NCI-H69 (cell line): Measurements from ENCODE around the gene FOXRED1.
"Not testable (repeated sequence)": the region's sequence is repeated elsewhere in the genome, so short reads cannot be mapped to it uniquely, and the experiment has no call there.

Source experiments
- DNase-seq: peaks from one replicate; lab custom pipeline; 2025; lab: John Stamatoyannopoulos, UW

Gene FOXRED1

GRCh38 chr11:126268708-126269579 is at the start of gene FOXRED1, which contains the start of gene SRPRA:
TSS of gene FOXRED1 (plus strand) at chr11:126269154. CDS start at chr11:126269207, 53 bp downstream.
TSS of gene SRPRA (minus strand) at chr11:126268895. CDS start at chr11:126268804, 91 bp downstream.
- peak; percentile 100 for DNase-seq

GRCh38 chr11:126219547-126219946 is 49.4 kb upstream of the FOXRED1 start:
- DNase-seq, result no peak

GRCh38 chr11:126224647-126225294 is 44.2 kb upstream of the FOXRED1 start:
- DNase-seq, result no peak

GRCh38 chr11:126225295-126225665 is 43.7 kb upstream of the FOXRED1 start:
- DNase-seq, result no peak

GRCh38 chr11:126226334-126227084 is 42.4 kb upstream of the FOXRED1 start:
- DNase-seq, result no peak

- DNase-seq, result no peak
Observed at GRCh38 chr11:126229858-126230540, 39.0 kb upstream of the FOXRED1 start.

GRCh38 chr11:126231725-126232459 is 37.1 kb upstream of the FOXRED1 start:
- peak; percentile 5 for DNase-seq

- DNase-seq, result no peak
Observed at GRCh38 chr11:126232683-126233082, 36.3 kb upstream of the FOXRED1 start.

- DNase-seq, result no peak
Observed at GRCh38 chr11:126233391-126233790, 35.6 kb upstream of the FOXRED1 start.

GRCh38 chr11:126246636-126247035 is 22.3 kb upstream of the FOXRED1 start:
- no peak for DNase-seq

- no peak for DNase-seq
Observed at GRCh38 chr11:126253265-126253664, 15.7 kb upstream of the FOXRED1 start.

- DNase-seq, result no peak
Observed at GRCh38 chr11:126254819-126255218, 14.1 kb upstream of the FOXRED1 start.

GRCh38 chr11:126255507-126255906 is 13.4 kb upstream of the FOXRED1 start:
- DNase-seq, result not testable (repeated sequence)

GRCh38 chr11:126256216-126256615 is 12.7 kb upstream of the FOXRED1 start:
- no peak for DNase-seq

- no peak for DNase-seq
Observed at GRCh38 chr11:126257144-126257543, 11.8 kb upstream of the FOXRED1 start.

- no peak for DNase-seq
Observed at GRCh38 chr11:126257764-126258163, 11.2 kb upstream of the FOXRED1 start.

- DNase-seq, result no peak
Observed at GRCh38 chr11:126262216-126262615, 6.7 kb upstream of the FOXRED1 start.

- DNase-seq, result no peak
Observed at GRCh38 chr11:126263489-126263888, 5.5 kb upstream of the FOXRED1 start.

GRCh38 chr11:126265811-126266210 is 3.1 kb upstream of the FOXRED1 start:
- DNase-seq, result peak; percentile 11

- DNase-seq, result no peak
Observed at GRCh38 chr11:126267650-126268049, 1.3 kb upstream of the FOXRED1 start.

- peak; percentile 74 for DNase-seq
Observed at GRCh38 chr11:126268361-126268707, 620 bp upstream of the FOXRED1 start.
